IMR-90 (cell line): Measurements from ENCODE around the gene BBS12. TPM values are rescaled to one million over a fixed set of nuclear protein-coding genes. Genes with fewer than 3 reads are reported as not detected.

Experiments
- ATAC-seq: fragments of 200-7000 bp; cut with Tn5 transposase; 2 replicates; pipeline ENCODE4 v1.9.1; 2020; ENCODE audit warnings: low read depth, mild to moderate bottlenecking, moderate library complexity
- BruUV-seq: library from RNA; stranded (reverse); fragments of 400-500 nt; replicated peaks from 2 replicates; lab custom pipeline; 2021; lab: Mats Ljungman, UMichigan
- CTCF ChIA-PET: fragments of 300-600 bp; formaldehyde crosslinking; extraction: SDS; loops from one replicate; lab custom pipeline; 2021; ENCODE audit warnings: antibody characterized with exemption; lab: Yijun Ruan, JAX
- POLR2A ChIA-PET: fragments of 300-600 bp; sonication (Branson Sonifier 250); formaldehyde crosslinking; loops from one replicate; lab custom pipeline; 2022; ENCODE audit warnings: antibody characterized with exemption; ENCODE audit not compliant: unreplicated experiment; lab: Charles Lee
- DNase-seq: peaks from one replicate; pipeline ENCODE4 v3.0.0; 2013
- H2AFZ ChIP-seq: replicated peaks from 2 replicates; pipeline ENCODE3; 2013; ENCODE audit warnings: low read length, mild to moderate bottlenecking; ENCODE audit not compliant: poor library complexity
- H2AK5ac ChIP-seq: 2 replicates; pipeline ENCODE4 v1.6.1; 2013; ENCODE audit warnings: low read depth, low read length, inconsistent platforms
- H2AK9ac ChIP-seq: replicated peaks from 2 replicates; pipeline ENCODE3; 2013; ENCODE audit warnings: mild to moderate bottlenecking, low read depth, low read length, moderate library complexity; ENCODE audit not compliant: poor library complexity
- H2BK120ac ChIP-seq: 2 replicates; pipeline ENCODE4 v1.6.1; 2013; ENCODE audit warnings: low read depth, low read length, inconsistent platforms
- H2BK15ac ChIP-seq: 3 replicates; pipeline ENCODE4 v1.6.1; 2013; ENCODE audit warnings: low read depth, low read length, inconsistent platforms
- H2BK20ac ChIP-seq: 2 replicates; pipeline ENCODE4 v1.6.1; 2013; ENCODE audit warnings: low read depth, mild to moderate bottlenecking, inconsistent platforms, low read length, moderate library complexity
- H2BK5ac ChIP-seq: 2 replicates; pipeline ENCODE4 v1.6.1; 2013; ENCODE audit warnings: mild to moderate bottlenecking, low read depth, low read length, inconsistent platforms; ENCODE audit not compliant: poor library complexity, severe bottlenecking
- H3K14ac ChIP-seq: replicated peaks from 2 replicates; pipeline ENCODE4 v1.6.1; 2013; ENCODE audit warnings: low read depth, low read length, inconsistent platforms
- H3K18ac ChIP-seq: 2 replicates; pipeline ENCODE4 v1.6.1; 2013; ENCODE audit warnings: low read depth, low read length, control low read depth
- H3K23ac ChIP-seq: 2 replicates; pipeline ENCODE4 v1.6.1; 2013; ENCODE audit warnings: low read depth, low read length, inconsistent platforms
- H3K27ac ChIP-seq: 2 replicates; pipeline ENCODE4 v1.5.1; 2013; ENCODE audit warnings: mild to moderate bottlenecking, control low read depth, low read length; ENCODE audit not compliant: insufficient read depth
- H3K27me3 ChIP-seq: 2 replicates; pipeline ENCODE4 v1.6.1; 2013; ENCODE audit warnings: low read length; ENCODE audit not compliant: control insufficient read depth, insufficient read depth
- H3K36me3 ChIP-seq: 2 replicates; pipeline ENCODE4 v1.6.1; 2013; ENCODE audit warnings: low read length, mixed read lengths; ENCODE audit not compliant: control insufficient read depth, insufficient read depth
- H3K4ac ChIP-seq: 2 replicates; pipeline ENCODE4 v1.6.1; 2013; ENCODE audit warnings: low read depth, low read length, inconsistent platforms
- H3K4me1 ChIP-seq: 2 replicates; pipeline ENCODE4 v1.6.1; 2013; ENCODE audit warnings: low read length, mixed read lengths; ENCODE audit not compliant: control insufficient read depth, insufficient read depth
- H3K4me2 ChIP-seq: 2 replicates; pipeline ENCODE4 v1.6.1; 2013; ENCODE audit warnings: low read depth, mild to moderate bottlenecking, control low read depth, low read length, moderate library complexity
- H3K4me3 ChIP-seq: 2 replicates; pipeline ENCODE4 v1.5.1; 2013; ENCODE audit warnings: low read depth, mild to moderate bottlenecking, control low read depth, low read length, moderate library complexity; ENCODE audit not compliant: insufficient read depth
- H3K56ac ChIP-seq: 2 replicates; pipeline ENCODE4 v1.6.1; 2013; ENCODE audit warnings: low read length, inconsistent platforms; ENCODE audit not compliant: insufficient read depth; ENCODE audit errors: extremely low read depth
- H3K79me1 ChIP-seq, 2 experiments: 2 replicates each; pipeline ENCODE4 v1.6.1; 2013; ENCODE audit warnings: low read length in 2 of 2, inconsistent platforms in 1 of 2, low read depth in 1 of 2
- H3K9ac ChIP-seq: 2 replicates; pipeline ENCODE4 v1.6.1; 2013; ENCODE audit warnings: low read depth, low read length, control low read depth
- H3K9me1 ChIP-seq: 2 replicates; pipeline ENCODE4 v1.6.1; 2013; ENCODE audit warnings: low read length, inconsistent platforms; ENCODE audit not compliant: insufficient read depth
- H3K9me3 ChIP-seq: 2 replicates; pipeline ENCODE4 v1.6.1; 2013; ENCODE audit warnings: low read length; ENCODE audit not compliant: control insufficient read depth, insufficient read depth
- H4K20me1 ChIP-seq: 2 replicates; pipeline ENCODE4 v1.6.1; 2013; ENCODE audit warnings: low read length, inconsistent platforms; ENCODE audit not compliant: insufficient read depth
- H4K5ac ChIP-seq: 2 replicates; pipeline ENCODE4 v1.6.1; 2013; ENCODE audit warnings: mild to moderate bottlenecking, low read depth, low read length, control low read depth
- H4K8ac ChIP-seq, 2 experiments: 2 replicates each; pipeline ENCODE4 v1.6.1; 2013; ENCODE audit warnings: low read depth in 2 of 2, low read length in 2 of 2, control low read depth in 1 of 2, inconsistent platforms in 1 of 2
- H4K91ac ChIP-seq: 2 replicates; pipeline ENCODE4 v1.6.1; 2013; ENCODE audit warnings: low read depth, low read length, inconsistent platforms; ENCODE audit not compliant: insufficient read depth
- BHLHE40 ChIP-seq: fragments of 150-350 bp; IDR thresholded peaks from 2 replicates; pipeline ENCODE4 v1.6.1; 2016; ENCODE audit warnings: mild to moderate bottlenecking, low read depth, low read length
- CEBPB ChIP-seq: IDR thresholded peaks from 2 replicates; pipeline ENCODE4 v1.6.1; 2012; ENCODE audit warnings: low read depth, low read length, improper control_type of control experiment
- CTCF ChIP-seq: conservative IDR thresholded peaks from 2 replicates; pipeline ENCODE4 v1.5.1; 2012; ENCODE audit warnings: mild to moderate bottlenecking, low read depth, low read length, improper control_type of control experiment
- FOS ChIP-seq: fragments of 150-350 bp; IDR thresholded peaks from 2 replicates; pipeline ENCODE4 v1.6.1; 2016; ENCODE audit warnings: low read depth, low read length
- NFE2L2 ChIP-seq: fragments of 150-350 bp; IDR thresholded peaks from 2 replicates; pipeline ENCODE4 v1.6.1; 2016; ENCODE audit warnings: low read depth, mild to moderate bottlenecking, low read length
- POLR2A ChIP-seq: IDR thresholded peaks from 2 replicates; pipeline ENCODE4 v1.6.1; 2012; ENCODE audit warnings: mild to moderate bottlenecking, low read depth, low read length
- RAD21 ChIP-seq: IDR thresholded peaks from 2 replicates; pipeline ENCODE4 v1.6.1; 2012; ENCODE audit warnings: low read length, improper control_type of control experiment
- RCOR1 ChIP-seq: IDR thresholded peaks from 2 replicates; pipeline ENCODE4 v1.6.1; 2012; ENCODE audit warnings: mild to moderate bottlenecking, low read length, improper control_type of control experiment; ENCODE audit not compliant: insufficient replicate concordance
- RFX5 ChIP-seq: IDR thresholded peaks from 2 replicates; pipeline ENCODE4 v1.8.0; 2012; ENCODE audit warnings: low read depth, mild to moderate bottlenecking, low read length, moderate library complexity
- SMC3 ChIP-seq: fragments of 150-350 bp; IDR thresholded peaks from 2 replicates; pipeline ENCODE4 v1.6.1; 2016; ENCODE audit warnings: low read depth, mild to moderate bottlenecking, antibody characterized with exemption, low read length, moderate library complexity
- WGBS, 2 experiments: methylation state at CpG; one replicate each; pipeline versions ENCODE4 v1.1.5 to v1.1.7; 2013; ENCODE audit warnings: missing lambda C conversion rate in 2 of 2; ENCODE audit not compliant: insufficient read length in 1 of 2; ENCODE audit errors: extremely low coverage in 2 of 2; 5-methylcytosine and 5-hydroxymethylcytosine counted together
- dilution Hi-C: fragments of 300-500 bp; cut with HindIII; formaldehyde crosslinking; loops from one replicate; pipeline ENCODE4 v1.14.3; 2018; ENCODE audit warnings: low sequenced_read_pairs; ENCODE audit not compliant: unreplicated experiment
- in situ Hi-C: fragments of 300-500 bp; cut with MboI; formaldehyde crosslinking; loops from 3 replicates; pipeline ENCODE4 v1.14.3; 2019; ENCODE audit warnings: low sequenced_read_pairs, inconsistent platforms, mixed read lengths
- intact Hi-C: fragments of 100-400 bp; cut with micrococcal nuclease; formaldehyde crosslinking; loops from 2 replicates; pipeline ENCODE4 v1.10.0; 2022
- polyA plus RNA-seq, 3 experiments: library from polyadenylated mRNA; depleted of rRNA; stranded (reverse); fragments of >200 nt; gene quantifications; 2 replicates each; pipeline ENCODE4 v1.2.3, GENCODE V29; 2012; ENCODE audit warnings: low replicate concordance in 1 of 3
- total RNA-seq: library from RNA; depleted of rRNA; stranded (reverse); fragments of >200 nt; gene quantifications from 2 replicates; pipeline ENCODE4 v1.2.3, GENCODE V29; 2012

Gene BBS12
- total and polyA plus RNA-seq, 2 of the 4 experiments (the other 2 are of a cell fraction): 1.1 to 5.9 TPM

- TF ChIP-seq SMC3: peak; percentile 19; the same call in 1 of the 2 replicates
Observed at GRCh38 chr4:122764821-122765215, 32.3 kb downstream of the BBS12 start (continued).

GRCh38 chr4:122765692-122766352 lies 33.3 kb downstream of the BBS12 start:
- in situ Hi-C loops: no loop called here
- Histone ChIP-seq H2AFZ (no peak overlapping the region), H2AK5ac (no peak overlapping the region), H3K9me1 (peaks cover 3% of the 10 kb centered on the region; the same call in 1 of the 2 replicates), H4K91ac (peak overlapping the region; percentile 44), H3K27me3 (no peaks in the 10 kb centered on the region), H3K9me3 (no peaks in the 10 kb centered on the region), H4K20me1 (no peaks in the 10 kb centered on the region), H3K4me3 (no peak overlapping the region), H4K8ac (peak overlapping the region in 1 of 2 experiments; percentile 41; a peak in 3 of 4 replicates), H3K4me1 (peaks cover 4% of the 10 kb centered on the region; the same call in 1 of the 2 replicates), H3K23ac (no peak overlapping the region), H3K18ac (peak overlapping the region; percentile 31; the same call in 1 of the 2 replicates), H2BK120ac (peak overlapping the region; percentile 71), H2BK20ac (peak overlapping the region; percentile 27; the same call in 1 of the 2 replicates), H2BK5ac (peak overlapping the region; percentile 98), H2BK15ac (no peak overlapping the region), H3K14ac (no peak overlapping the region), H3K9ac (no peak overlapping the region), H4K5ac (no peak overlapping the region), H3K79me1 (peaks cover 0 to 3% of the 10 kb centered on the region in 2 experiments; a peak in 1 of 4 replicates), H2AK9ac (peak overlapping the region; percentile 33), H3K56ac (no peak overlapping the region; the same call in 1 of the 2 replicates), H3K4me2 (no peak overlapping the region), H3K4ac (peak overlapping the region; percentile 30), H3K27ac (peak overlapping the region; percentile 52), H3K36me3 (no peaks in the 10 kb centered on the region)
- intact Hi-C loops: loop anchor here (2.0 kb wide), 2 partner anchors 13 to 63 kb away; no protein-coding TSS in a partner anchor
- DNase-seq (peak; percentile 91), ATAC-seq (peak; percentile 85)
- TF ChIP-seq SMC3 (no peak), RFX5 (no peak), RAD21 (0 out of 2 replicates have a peak, but pooled peaks have one; percentile 5), FOS (peak; percentile 57; the same call in 1 of the 2 replicates), CTCF (no peak), BHLHE40 (peak; percentile 53; the same call in 1 of the 2 replicates), RCOR1 (peak; percentile 42), NFE2L2 (peak; percentile 56), POLR2A (peak; percentile 54; the same call in 1 of the 2 replicates), CEBPB (peak; percentile 11; the same call in 1 of the 2 replicates)
- CTCF ChIA-PET: interaction anchor here (1.8 kb wide), 1 partner anchor 62 kb away, joined by 7 read pairs; no protein-coding TSS in a partner anchor
- dilution Hi-C loops: loop anchor here (25.0 kb wide), 1 partner anchor 146 kb away; the partner anchor contains the start of gene NUDT6
- POLR2A ChIA-PET: no interaction called here
- BruUV-seq: no TSS peak
- WGBS, 2 experiments: 0% methylated on average over 1 of the region's 7 CpGs; no CpG with 5 or more reads in 1 of the 2 experiments
